MM.1S (cell line): Measurements from ENCODE around the gene DOLK.
"Not testable (repeated sequence)": the region's sequence is repeated elsewhere in the genome, so short reads cannot be mapped to it uniquely, and the experiment has no call there.

ENCODE experiments used
- DNase-seq: peaks from one replicate; pipeline ENCODE4 v3.0.0-alpha.2; 2015
- H2AFZ ChIP-seq: fragments of 300-600 bp; sonication (generic); 2 replicates; pipeline ENCODE4 v1.6.0; 2016; ENCODE audit warnings: antibody characterized with exemption, low read length
- H3F3A ChIP-seq: fragments of 300-600 bp; sonication (generic); 2 replicates; pipeline ENCODE4 v1.6.1; 2016; ENCODE audit warnings: mild to moderate bottlenecking, antibody characterized with exemption, low read length, moderate library complexity, mixed read lengths; ENCODE audit not compliant: insufficient read depth
- H3K27ac ChIP-seq: fragments of 300-600 bp; sonication (generic); 2 replicates; pipeline ENCODE4 v1.5.1; 2016; ENCODE audit warnings: mild to moderate bottlenecking, low read length
- H3K27me3 ChIP-seq: fragments of 300-600 bp; sonication (generic); replicated peaks from 2 replicates; pipeline ENCODE4 v1.6.0; 2016; ENCODE audit warnings: low read length; ENCODE audit not compliant: insufficient read depth
- H3K36me3 ChIP-seq: fragments of 300-600 bp; sonication (generic); replicated peaks from 2 replicates; pipeline ENCODE4 v1.6.1; 2016; ENCODE audit warnings: mild to moderate bottlenecking, low read length, mixed read lengths; ENCODE audit not compliant: insufficient read depth
- H3K4me1 ChIP-seq: fragments of 300-600 bp; sonication (generic); 2 replicates; pipeline ENCODE4 v1.6.1; 2016; ENCODE audit warnings: low read length, mixed read lengths
- H3K4me2 ChIP-seq: fragments of 300-600 bp; sonication (generic); 2 replicates; pipeline ENCODE4 v1.6.0; 2016; ENCODE audit warnings: low read depth, low read length
- H3K4me3 ChIP-seq: fragments of 300-600 bp; sonication (generic); 2 replicates; pipeline ENCODE4 v1.5.1; 2016; ENCODE audit warnings: low read length, mixed read lengths
- H3K79me2 ChIP-seq: fragments of 300-600 bp; sonication (generic); 2 replicates; pipeline ENCODE4 v1.6.1; 2016; ENCODE audit warnings: mixed run types, low read length, mixed read lengths
- H3K9ac ChIP-seq: fragments of 300-600 bp; sonication (generic); 2 replicates; pipeline ENCODE4 v1.6.1; 2016; ENCODE audit warnings: low read length, mixed read lengths
- H3K9me2 ChIP-seq: fragments of 300-600 bp; sonication (generic); replicated peaks from 2 replicates; pipeline ENCODE4 v1.6.1; 2016; ENCODE audit warnings: mild to moderate bottlenecking, low read length, mixed read lengths; ENCODE audit not compliant: insufficient read depth
- H3K9me3 ChIP-seq: fragments of 300-600 bp; sonication (generic); replicated peaks from 2 replicates; pipeline ENCODE4 v1.6.1; 2016; ENCODE audit warnings: mild to moderate bottlenecking, low read length, mixed read lengths; ENCODE audit not compliant: insufficient read depth
- H4K20me1 ChIP-seq: fragments of 300-600 bp; sonication (generic); 2 replicates; pipeline ENCODE4 v1.6.1; 2016; ENCODE audit warnings: mild to moderate bottlenecking, low read length, moderate library complexity, mixed read lengths; ENCODE audit not compliant: insufficient read depth
- EZH2 ChIP-seq: fragments of 300-600 bp; sonication (generic); optimal IDR thresholded peaks from 2 replicates; pipeline ENCODE3; 2017; ENCODE audit warnings: low read depth, mild to moderate bottlenecking, antibody characterized with exemption, low read length, mixed read lengths
- EZH2phosphoT487 ChIP-seq: fragments of 300-600 bp; sonication (generic); IDR thresholded peaks from 2 replicates; pipeline ENCODE4 v1.6.1; 2018; ENCODE audit warnings: antibody characterized with exemption, low read length
- TF ChIP-seq, protein P1 (sequence below): fragments of 300-600 bp; sonication (generic); IDR thresholded peaks from 2 replicates; pipeline ENCODE4 v1.5.1; 2016; ENCODE audit warnings: antibody characterized with exemption, low read length, mixed read lengths

The DOLK gene

DNA sequence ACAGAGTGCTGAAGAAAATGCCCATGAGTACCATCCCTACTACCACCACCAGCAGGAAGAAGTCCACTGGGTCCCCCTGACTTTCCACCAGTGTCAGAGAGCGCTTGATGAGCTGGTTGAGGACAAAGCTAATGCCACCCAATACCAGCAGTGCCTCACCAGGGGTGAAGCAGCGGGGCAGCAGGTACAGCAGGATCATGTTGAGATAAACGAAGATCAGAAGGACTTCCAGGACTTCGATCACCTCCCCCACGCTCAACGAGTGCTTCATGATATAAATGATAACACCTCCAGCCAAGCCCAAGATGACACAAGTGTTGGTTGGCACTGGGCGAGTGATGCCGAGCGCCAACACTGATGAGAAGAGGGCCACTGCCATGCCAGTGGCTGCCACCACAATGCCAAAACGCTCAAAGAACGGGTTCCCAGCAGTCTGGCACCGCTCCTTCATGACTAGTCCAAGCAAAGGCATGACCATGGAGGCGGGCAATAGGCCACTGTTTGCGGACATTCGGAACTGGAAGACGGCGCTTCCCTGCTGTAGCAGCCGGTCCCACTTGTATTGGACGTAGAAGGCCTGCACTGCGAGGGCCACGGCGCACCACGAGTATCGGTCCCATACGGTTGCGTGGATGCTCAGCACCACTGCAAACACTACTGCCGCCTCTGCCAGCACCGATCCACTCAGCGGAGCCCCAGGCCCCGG, 679 bp downstream of the DOLK start:
- Histone ChIP-seq H3K79me2 (peaks cover 48% of the 10 kb centered on the region), H3K9me3 (no peaks in the 10 kb centered on the region), H2AFZ (peak overlapping the region; percentile 86), H3F3A (no peaks in the 10 kb centered on the region), H3K9ac (peak overlapping the region; percentile 89), H3K27ac (no peak overlapping the region; the same call in 1 of the 2 replicates), H3K4me3 (peak overlapping the region; percentile 87), H4K20me1 (no peaks in the 10 kb centered on the region), H3K27me3 (no peaks in the 10 kb centered on the region), H3K4me2 (peak overlapping the region; percentile 99), H3K36me3 (no peaks in the 10 kb centered on the region), H3K9me2 (no peaks in the 10 kb centered on the region), H3K4me1 (peaks cover 10% of the 10 kb centered on the region)
- DNase-seq = peak; percentile 19
- TF ChIP-seq EZH2phosphoT487 (no peak), EZH2 (no peak)
- TF ChIP-seq, protein P1, sequence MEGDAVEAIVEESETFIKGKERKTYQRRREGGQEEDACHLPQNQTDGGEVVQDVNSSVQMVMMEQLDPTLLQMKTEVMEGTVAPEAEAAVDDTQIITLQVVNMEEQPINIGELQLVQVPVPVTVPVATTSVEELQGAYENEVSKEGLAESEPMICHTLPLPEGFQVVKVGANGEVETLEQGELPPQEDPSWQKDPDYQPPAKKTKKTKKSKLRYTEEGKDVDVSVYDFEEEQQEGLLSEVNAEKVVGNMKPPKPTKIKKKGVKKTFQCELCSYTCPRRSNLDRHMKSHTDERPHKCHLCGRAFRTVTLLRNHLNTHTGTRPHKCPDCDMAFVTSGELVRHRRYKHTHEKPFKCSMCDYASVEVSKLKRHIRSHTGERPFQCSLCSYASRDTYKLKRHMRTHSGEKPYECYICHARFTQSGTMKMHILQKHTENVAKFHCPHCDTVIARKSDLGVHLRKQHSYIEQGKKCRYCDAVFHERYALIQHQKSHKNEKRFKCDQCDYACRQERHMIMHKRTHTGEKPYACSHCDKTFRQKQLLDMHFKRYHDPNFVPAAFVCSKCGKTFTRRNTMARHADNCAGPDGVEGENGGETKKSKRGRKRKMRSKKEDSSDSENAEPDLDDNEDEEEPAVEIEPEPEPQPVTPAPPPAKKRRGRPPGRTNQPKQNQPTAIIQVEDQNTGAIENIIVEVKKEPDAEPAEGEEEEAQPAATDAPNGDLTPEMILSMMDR = no peak

DNA sequence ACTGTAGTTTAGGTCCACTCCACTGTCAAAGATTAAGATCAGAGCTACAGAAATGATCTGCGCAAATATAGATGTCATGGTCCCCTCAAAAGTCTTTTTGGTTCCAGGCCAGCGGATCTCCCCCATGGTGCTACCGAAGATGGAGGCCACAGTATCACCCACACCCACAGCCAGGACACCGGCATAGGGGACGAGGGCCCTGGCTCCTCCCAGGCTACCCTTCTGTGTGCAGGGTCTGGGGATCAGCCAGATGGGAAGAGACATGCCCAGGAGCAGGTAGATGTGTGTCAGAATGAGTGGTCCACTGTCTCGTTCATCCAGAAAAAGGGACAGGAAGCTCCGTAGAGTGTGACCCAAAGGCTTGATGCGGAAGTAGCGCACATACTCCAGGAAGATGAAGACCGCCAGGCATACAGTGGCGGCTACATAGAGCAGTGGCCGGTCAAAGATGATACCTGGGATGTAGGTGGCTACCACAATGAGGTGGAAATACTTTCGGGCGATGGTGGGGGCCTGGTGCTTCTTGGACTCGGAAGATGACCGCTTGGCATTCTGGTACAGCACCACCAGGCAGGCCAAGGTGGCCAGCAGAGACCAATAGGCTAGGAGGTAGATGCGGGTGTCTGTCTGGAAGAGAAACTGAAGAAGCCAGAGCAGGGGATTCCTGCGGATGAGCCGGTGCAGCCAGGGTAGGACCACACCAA, 1.5 kb downstream of the DOLK start:
- TF ChIP-seq EZH2 (no peak), EZH2phosphoT487 (no peak)
- TF ChIP-seq, protein P1 = no peak
- peaks cover 48% of the 10 kb centered on the region for H3K79me2 ChIP-seq
- no peak for DNase-seq
- H3K27me3 ChIP-seq = no peaks in the 10 kb centered on the region
- H3K4me2 ChIP-seq = peak overlapping the region; percentile 99; the same call in 1 of the 2 replicates
- H2AFZ ChIP-seq = no peak overlapping the region
- no peaks in the 10 kb centered on the region for H3K9me2 ChIP-seq
- H3F3A ChIP-seq = no peaks in the 10 kb centered on the region
- H3K9me3 ChIP-seq = no peaks in the 10 kb centered on the region
- H3K4me1 ChIP-seq = peaks cover 10% of the 10 kb centered on the region
- no peak overlapping the region for H3K9ac ChIP-seq
- no peak overlapping the region for H3K27ac ChIP-seq
- no peaks in the 10 kb centered on the region for H3K36me3 ChIP-seq
- peak overlapping the region; percentile 87; the same call in 1 of the 2 replicates for H3K4me3 ChIP-seq
- no peaks in the 10 kb centered on the region for H4K20me1 ChIP-seq

DNA sequence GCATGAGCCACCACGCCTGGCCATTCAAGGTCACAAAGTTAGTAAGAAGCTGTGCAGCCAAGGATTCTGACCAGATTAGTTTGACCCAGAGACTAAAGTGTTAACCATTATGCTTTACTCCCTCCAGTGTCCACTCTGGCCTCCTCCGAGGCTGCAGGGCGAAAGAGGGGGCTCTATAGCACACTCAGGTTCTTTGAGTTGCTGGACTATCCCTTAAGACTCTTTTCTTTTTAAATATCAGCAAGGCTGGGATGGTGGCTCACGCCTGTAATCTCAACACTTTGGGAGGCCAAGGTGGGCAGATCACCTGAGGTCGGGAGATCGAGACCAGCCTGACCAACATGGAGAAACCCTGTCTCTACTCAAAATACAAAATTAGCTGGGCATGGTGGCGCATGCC, 2.4 kb downstream of the DOLK start:
- Histone ChIP-seq H3K79me2 (peaks cover 40% of the 10 kb centered on the region), H3K4me1 (peaks cover 10% of the 10 kb centered on the region)
- not testable (repeated sequence) for H2AFZ ChIP-seq, DNase-seq, H3F3A ChIP-seq, H3K27ac ChIP-seq, H3K9ac ChIP-seq, H3K4me2 ChIP-seq, H3K27me3 ChIP-seq, H4K20me1 ChIP-seq, H3K4me3 ChIP-seq, H3K36me3 ChIP-seq, H3K9me2 ChIP-seq, H3K9me3 ChIP-seq
